GM18498 (cell line): ENCODE data around the gene SSUH2.
"Not testable (repeated sequence)": the region's sequence is repeated elsewhere in the genome, so short reads cannot be mapped to it uniquely, and the experiment has no call there.

Experiments
- ATAC-seq: cut with Tn5 transposase; IDR thresholded peaks from one replicate; pipeline ENCODE4 v1.9.1; 2021; ENCODE audit warnings: mild to moderate bottlenecking, moderate library complexity; ENCODE audit not compliant: unreplicated experiment

The SSUH2 gene

DNA sequence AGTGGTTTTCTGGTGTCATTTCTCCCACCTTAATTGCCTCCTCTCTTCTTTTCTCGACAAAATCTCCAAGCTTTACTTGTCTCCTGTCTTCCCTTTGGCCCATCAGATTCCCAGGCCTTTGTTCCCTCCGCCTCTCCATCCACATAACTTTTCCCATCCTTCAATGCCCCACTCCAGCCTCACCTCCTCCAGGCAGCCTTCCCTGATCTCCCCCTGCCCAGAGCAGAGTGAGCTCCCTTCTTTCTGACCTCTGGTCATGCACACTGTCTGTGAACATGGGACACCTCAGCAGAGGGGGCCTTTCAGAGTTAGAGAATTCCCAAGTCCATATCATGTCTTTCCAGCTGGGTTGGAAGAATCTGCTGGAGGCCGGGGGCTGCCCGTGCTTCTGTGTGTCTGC, 14.6 kb upstream of the SSUH2 start:
- no peak for ATAC-seq

DNA sequence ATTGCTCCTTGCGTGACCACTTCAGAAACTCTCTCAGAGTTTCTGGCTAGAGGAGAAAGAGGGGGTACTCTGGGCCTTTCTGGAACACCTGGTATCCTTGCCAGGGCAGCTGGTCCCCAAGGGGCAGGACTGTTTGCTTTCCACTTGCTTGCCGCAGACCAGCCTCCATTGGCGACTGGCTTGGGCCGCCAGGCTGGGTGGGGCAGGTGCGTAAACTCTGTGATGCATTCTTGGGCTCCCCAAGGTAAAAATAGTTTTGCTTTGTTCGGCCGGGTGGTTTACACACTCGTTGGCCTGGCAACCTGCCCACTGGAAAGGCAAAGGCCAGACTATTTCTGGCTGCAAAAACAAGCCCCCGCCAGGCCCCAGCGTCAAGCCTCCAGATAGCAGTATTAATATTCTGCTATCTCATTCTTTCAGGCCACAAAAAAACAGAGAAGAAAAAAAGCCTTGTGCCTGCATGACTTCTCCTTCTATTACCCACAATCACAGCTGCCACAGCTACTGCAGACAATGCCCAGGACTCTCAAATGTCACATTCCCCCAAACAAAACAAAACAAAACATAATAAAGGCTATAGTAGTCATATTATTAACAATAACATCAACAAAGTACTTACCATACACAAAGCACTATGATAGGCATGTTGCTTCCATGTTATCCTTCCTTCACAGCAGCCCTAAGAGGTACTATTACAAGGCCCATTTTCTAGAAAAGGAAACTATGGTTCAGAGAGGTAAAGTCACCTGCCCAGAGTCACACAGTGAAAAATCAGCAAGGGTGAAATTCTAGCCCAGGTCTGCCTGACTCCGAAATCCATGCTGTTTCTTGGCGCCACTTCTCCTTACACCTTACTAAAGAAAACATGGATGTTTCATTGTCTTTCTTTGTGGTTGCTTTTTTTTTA, 14.0 kb upstream of the SSUH2 start:
- ATAC-seq = peak; percentile 90

DNA sequence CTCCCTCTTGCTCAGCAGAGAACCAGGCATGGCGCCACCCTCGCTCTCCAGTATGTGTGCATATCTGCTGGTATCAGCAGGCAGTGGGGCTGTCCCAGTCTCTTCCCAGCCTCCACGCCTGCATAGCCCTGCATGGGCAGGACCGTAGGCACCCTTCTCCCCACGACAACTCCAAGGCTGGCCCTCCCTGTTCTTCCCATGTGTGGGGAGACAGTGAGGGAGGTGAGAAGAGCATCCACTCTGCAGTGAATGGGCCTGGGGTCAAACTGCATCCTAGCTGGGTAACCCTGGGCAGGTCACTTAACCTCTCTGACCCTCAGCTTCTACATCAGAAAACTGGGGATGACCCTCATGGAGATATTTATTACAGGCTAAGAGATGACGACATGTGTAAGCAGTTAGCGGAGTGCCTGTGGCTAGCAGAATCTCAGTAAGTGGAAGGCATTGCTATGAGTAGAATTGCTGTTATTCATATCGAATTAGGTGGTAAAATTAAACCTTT, 13.3 kb upstream of the SSUH2 start:
- peak; percentile 38 for ATAC-seq

DNA sequence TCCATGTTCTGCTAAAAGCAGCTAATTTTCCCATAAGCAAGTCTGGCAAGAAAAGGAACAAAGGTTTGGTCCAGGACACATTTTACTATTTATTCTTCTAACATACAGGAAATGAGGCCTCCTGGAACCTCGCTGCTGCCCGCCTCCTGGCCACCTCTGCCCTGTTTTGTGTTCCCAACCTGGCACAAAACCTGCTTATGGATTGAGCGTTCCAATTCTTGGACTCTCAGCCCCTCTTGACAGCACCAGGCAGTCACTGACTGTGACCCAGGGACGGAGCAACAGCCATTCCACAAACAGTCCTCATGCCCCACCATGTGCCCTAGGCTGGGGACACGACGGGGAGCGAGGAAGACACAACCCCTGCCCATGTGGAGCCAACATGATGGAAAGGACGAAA, 11.6 kb upstream of the SSUH2 start:
- ATAC-seq = no peak

DNA sequence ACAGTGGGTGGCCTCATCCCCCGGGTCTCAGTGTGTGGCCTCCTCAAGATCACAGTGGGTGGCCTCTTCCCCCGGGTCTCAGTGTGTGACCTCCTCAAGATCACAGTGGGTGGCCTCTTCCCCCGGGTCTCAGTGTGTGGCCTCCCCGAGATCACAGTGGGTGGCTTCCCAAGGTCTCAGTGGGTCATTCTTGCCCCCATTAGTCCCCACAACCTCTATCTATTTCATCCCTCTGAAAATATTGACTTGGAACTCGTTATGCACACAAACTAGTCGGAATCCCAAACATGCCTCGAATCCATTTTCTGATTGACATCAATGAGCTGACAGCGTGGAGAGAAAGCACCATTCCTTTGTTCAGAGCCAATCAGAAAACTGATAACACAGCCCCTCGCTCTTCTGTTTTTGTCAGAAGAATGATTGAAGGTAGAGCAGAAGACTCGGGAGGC, 10.8 kb upstream of the SSUH2 start:
- no peak for ATAC-seq

DNA sequence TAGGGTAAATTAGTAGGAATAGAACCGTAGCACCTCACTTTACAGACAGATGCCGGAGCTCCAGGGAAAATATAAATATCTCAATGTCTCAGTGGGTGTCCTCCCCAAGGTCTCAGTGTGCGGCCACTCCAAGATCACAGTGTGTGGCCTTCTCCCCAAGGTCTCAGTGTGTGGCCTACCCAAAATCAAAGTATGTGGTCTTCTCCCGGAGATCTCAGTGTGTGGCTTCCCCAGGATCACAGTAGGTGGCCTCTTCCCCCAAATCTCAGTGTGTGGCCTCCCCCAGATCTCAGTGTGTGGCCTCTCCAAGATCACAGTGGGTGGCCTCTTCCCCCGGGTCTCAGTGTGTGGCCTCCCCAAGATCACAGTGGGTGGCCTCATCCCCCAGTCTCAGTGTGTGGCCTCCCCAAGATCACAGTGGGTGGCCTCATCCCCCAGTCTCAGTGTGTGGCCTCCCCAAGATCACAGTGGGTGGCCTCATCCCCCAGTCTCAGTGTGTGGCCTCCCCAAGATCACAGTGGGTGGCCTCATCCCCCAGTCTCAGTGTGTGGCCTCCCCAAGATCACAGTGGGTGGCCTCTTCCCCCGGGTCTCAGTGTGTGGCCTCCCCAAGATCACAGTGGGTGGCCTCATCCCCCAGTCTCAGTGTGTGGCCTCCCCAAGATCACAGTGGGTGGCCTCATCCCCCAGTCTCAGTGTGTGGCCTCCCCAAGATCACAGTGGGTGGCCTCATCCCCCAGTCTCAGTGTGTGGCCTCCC, 10.2 kb upstream of the SSUH2 start:
- ATAC-seq = not testable (repeated sequence)

DNA sequence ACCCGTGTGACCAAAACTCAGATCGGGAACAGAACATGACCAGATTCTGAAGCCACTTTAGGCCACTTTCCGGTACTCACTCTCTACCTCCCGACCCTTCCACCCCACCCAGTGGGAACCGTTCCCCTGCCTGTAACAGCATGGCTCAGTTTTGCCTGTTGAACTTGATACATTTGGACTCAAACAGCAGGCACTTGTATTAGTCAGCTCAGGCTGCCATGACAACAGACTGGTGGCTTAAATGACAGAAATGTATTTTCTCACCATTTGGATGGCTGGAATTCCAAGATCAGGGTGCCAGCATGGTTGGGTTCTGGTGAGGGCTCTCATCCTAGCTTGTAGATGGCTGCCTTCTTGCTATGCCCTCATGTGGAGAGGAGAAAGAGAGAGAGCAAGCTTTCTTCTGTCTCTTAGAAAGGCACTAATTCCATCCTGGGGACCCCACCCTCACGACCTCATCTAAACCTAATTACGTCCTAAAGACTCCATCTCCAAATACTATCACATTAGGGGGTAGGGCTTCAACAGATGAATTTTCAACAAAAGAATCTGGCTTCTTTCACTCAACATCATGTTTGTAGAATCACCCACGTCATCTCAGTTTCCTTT, 9.3 kb upstream of the SSUH2 start:
- ATAC-seq = no peak

DNA sequence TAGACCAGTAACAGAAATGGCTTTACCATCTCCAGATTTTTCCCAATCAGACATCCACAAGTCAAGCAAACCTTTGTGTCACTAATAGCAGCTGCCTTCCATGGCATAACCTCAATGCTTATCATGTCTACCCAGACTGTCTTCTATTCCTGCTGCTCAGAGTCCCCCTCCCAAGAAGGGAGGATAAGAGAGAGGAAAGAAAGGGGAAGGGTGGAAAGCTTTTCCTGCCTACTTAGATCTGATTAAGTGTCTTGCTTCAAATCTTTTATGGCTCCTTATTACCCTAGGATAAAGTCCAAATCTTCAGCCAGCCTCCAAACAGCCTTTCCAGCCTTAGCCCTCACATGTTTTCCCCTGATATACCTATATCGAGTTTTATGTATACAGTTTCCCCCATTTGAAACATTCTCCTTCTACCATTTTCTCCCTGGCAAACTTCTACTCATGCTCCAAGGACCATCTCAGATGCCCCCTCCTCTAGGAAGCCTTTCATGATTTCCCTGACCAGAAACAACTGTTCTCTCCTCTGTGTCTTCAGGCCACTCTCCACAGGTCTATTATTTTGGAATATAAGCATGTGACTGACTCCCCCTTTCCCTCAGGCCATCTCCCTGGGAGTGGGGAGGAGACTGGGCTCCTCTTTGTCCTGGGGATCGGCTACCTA, 7.9 kb upstream of the SSUH2 start:
- ATAC-seq = no peak

DNA sequence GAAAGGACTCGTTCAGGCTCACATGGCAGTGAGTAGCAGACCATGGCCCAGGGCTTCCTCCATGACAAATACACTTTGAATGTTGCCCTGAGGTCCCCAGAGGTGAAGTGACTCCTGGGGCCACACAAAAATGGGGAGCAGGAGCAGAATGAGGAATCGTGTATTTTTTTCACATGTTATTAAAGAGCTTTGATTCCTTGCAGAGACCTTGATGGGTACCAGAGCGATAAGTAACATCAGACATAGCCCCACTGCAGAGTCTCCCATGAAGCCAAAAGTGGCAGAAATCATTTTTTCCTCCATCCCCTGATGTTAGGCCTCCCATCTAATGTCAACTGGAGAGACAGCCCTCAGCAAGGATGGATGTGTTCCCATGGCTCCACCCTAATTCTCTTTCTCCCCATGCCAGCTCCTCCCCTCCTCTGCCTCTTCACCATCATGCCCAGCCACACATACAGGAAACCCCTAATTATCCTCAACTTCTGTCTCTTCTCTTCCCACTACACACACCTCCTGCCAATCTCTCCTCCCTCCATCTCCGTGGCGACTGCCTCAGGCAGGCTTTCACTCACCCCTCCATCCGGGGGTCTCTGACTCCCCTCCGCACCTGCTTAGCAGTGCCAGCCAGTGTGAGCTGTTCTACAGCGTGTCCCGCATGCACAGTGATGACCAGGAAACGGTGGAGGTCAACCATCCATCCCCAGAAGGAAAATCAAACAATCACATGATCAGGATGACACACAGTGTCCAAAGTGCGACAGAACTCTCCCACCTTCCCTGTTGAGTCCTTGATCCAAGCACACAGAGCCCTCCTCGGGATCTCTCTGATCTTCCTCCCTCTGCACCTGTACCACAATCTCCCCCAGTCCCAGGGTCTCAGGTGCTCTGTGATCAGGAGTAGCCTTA, 7.1 kb upstream of the SSUH2 start:
- ATAC-seq = no peak

DNA sequence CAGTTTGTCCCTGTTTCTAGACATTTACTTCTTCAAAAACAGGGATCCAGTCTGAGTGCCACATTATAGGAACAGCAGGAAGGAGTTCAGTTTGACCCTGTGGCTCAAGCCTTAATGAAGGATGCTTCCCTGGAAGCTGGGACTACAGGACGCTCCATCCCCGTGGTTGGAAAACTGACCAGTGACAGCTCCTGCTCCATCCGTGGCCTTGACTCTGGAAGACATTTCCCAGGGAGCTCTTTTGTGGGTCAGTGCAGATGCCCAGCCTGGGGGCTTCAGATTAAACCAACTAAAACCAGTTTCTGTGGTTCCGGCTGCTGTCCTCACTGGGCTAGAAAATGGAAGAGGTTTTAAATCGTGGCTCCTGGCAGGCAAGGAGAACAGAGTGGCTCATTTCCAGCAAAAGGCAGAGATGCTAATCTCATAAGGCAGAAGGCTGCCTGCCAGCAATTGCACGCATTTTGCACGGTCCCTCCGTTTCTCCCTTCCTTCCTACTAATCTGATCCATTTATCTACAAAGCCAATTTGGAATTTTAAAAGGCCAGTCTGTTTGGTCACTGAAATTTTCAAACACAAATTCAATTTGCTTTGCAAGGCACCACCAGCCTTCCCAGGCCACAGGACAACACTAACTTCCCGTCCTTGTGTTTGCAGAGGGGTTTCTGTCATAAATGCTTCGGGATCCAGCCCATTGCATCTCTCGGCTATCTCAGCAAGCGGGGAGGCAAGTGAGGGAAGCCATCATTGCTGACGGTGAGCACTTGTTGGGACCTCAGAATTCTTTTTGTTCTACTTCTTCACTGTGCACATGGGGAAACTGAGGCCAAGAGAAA, 6.2 kb upstream of the SSUH2 start:
- ATAC-seq = no peak

DNA sequence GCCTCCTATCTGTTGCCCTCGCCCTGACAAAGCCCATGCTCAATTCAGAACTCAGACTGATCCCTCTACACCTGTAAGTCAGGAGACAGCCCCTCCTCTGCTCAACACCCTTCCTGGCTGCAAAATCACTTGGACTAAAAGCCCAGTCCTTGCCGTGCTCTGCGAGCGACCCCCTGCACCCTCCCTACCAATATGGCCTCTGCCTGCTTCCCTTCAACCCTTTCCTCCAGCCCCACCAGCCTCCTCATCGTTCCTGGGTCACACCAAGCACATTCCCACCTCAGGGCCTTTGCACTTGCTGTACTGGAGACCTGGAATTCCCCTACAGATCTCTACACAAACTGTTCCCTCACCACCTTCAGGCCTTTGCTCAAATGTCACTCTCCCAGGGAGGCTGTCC, 5.2 kb upstream of the SSUH2 start:
- ATAC-seq = no peak

DNA sequence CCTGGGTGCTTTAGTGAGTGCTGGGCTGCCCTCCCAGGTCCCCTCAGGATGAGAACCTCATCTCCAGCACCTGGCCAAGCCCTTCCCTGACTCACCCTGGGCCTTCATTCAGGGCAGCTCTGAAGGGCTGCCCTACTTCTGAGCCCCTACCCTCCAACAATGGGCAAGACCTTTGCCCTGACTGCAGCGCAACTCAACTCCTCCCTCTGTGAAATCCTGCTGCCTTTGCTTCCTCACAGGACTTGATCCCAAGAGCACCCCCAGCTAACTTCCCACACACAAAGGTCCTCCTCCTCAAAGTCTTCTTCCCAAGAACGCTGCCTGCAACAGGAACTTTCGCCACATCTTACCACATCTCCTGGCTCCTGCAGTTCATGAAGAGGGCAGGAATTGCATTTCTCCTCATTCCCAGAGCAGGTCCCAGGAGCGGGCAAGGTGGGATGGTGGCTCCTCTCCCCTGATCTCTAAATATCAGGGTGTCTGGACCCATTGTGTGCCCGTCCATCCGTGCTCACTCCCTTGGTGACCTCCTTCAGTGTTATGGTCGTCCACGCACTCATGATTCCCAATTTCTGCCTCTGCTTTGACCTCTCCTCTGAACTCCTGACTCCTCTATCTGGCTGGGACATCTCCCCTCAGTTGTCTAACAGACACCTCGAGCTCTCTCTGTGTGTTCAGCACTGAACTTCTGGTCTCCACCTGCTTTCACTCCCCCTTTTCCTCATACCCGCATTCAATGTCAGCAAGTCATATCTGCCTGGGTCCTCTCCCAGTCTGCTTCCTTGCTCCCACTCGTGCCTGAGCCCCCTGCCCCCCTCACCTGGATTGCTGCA, 4.5 kb upstream of the SSUH2 start:
- no peak for ATAC-seq

DNA sequence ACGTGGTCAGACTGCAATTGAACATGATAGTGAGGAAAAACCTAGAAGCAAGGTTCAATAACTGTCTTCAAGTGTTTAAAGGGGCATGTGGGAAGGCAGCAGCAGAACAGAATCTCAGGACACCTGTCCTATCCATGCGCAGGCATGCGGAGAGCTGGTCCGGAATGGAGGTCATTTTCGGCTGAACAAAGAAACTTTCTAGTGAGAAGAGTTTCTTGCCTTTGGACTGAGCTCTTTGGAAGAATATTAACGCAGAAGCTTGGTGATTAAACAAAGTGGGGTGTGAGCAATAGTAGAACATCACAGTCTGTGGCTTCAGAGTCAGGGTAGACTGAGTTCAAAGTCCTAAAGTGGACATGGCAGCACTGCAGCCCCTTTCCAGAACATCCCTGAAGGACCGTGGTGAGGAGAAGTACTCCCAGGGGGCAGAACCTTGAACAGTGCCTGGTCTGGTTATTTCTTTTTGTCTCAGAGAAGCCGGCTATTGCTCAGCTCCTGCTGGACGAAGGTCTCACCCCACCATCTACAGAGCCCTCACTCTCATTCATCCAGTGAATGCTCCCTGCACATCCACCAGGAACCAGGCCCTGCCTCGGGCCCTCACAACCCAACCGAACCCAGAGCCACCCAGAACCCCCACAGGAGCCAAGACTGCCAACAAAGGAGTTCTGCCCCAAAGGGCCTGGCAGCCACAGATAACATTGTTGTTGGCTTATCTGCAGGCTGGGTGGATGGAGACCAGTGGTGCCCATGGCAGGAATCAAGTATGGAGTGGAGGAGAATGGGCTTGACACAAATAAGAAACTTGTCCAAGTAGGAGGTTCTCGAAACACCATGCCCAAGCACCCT, 2.8 kb upstream of the SSUH2 start:
- no peak for ATAC-seq

DNA sequence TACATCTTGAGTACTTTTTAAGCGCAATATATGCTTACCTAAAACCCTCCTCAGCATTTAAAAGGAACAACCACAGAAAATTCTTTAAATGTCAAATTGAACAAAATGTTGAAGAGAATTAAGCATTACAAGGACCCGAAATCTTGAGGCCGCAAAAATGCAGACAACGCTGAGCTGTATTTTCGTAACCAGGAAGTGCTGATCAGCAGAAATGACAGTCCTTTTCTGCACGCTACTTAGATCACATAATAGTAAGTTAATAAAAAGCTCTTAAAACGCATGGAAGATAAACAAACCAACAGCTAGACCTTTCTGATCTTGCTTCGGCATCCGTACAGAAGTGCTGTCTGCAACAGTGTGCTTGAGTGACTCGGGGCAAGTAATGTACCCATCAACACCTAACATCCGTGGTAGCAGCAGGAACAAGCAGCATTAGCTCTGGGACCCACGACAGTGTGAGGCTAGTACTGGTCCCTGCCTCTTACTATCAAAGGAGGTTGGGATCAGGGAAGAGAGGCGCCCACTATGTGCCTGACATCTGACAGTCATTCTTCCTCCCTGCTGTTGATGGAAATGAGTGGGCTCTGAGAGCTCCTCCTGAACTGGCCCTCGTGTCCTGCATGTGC, 1.8 kb upstream of the SSUH2 start:
- no peak for ATAC-seq

DNA sequence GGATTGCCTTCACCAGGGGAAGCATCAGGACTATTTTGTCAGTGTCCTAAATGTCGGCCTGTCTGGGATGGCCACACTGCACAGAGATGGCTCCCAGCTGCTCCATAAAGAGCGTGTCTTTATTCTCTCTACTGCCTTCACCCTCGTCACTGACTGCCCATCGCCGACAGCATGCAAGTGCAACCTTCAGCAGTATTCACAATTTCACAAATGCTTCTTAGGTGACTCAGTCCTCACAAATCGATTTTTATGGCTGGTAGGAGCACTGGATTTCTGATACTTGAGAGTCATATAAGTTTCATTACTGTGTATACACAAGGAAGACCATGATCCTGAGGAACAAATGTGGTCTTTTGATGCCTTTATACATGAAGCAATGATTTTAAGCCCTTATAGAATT, 1.1 kb upstream of the SSUH2 start:
- ATAC-seq = no peak

DNA sequence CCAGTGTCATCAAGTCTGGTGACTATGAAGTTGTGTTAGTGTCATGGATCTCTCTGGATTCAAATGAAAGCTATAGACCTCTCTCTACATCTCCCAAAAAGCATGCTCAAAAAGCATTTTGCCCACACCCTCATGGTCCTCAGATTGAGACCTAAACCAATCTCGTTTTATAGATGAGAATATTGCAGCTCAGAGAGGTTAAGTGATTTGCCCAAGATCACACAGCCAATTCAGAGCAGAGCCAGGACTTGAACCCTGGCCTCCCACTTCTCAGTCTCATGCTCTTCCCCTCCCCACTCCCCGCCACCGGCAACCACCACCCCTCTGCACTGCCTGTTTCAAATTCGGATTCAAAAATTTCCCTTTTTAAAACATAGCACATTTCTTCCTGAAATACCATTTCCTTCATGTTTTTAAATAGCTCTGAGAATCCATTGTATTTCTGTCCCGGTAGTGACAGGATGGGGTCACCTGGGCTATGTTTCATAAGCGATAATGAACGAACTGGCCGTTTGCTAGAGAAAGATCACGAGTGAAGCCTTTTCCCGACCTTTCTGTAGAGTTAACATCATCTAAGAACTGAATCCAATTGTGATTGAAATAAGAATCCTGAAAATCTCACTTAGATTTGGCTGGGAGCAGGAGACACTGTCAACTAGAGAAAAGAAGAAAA, 769 bp downstream of the SSUH2 start:
- ATAC-seq = no peak
